HEK293 (cell line): ENCODE data around the gene KCNMA1.
A peak's percentile ranks its signal among the peaks of the same experiment; 100 is the strongest.

ENCODE experiments used
- CTCF ChIA-PET: fragments of 350-600 bp; formaldehyde crosslinking; extraction: SDS; loops from one replicate; lab custom pipeline; 2021; ENCODE audit warnings: antibody characterized with exemption; lab: Yijun Ruan, JAX
- POLR2A ChIA-PET: fragments of 300-600 bp; formaldehyde crosslinking; extraction: SDS; loops from one replicate; lab custom pipeline; 2020; ENCODE audit warnings: antibody characterized with exemption, inconsistent platforms; lab: Yijun Ruan, JAX
- H3K27ac ChIP-seq: fragments of 200-500 bp; sonication (Bioruptor generic); 2 replicates; pipeline ENCODE4 v1.5.1; 2014; ENCODE audit warnings: low read depth, low read length, control low read depth, inconsistent platforms; ENCODE audit errors: extremely low read depth
- H3K36me3 ChIP-seq, 2 experiments: fragments of 200-500 bp in 1 of 2; sonication (Bioruptor generic) in 1 of 2; 1 replicate in 1 of 2; 2 replicates in 1 of 2; pipeline ENCODE4 v1.5.1; 2014 to 2017; ENCODE audit warnings: inconsistent platforms in 2 of 2, low read length in 2 of 2; ENCODE audit not compliant: control insufficient read depth in 2 of 2, insufficient read depth in 1 of 2
- H3K4me1 ChIP-seq: fragments of 200-500 bp; sonication (Bioruptor generic); 2 replicates; pipeline ENCODE4 v1.5.1; 2014; ENCODE audit warnings: mild to moderate bottlenecking, low read length, inconsistent platforms; ENCODE audit not compliant: control insufficient read depth, insufficient read depth
- H3K4me3 ChIP-seq: 2 replicates; pipeline ENCODE4 v1.5.1; 2011; ENCODE audit warnings: low read depth, mild to moderate bottlenecking, control low read depth, low read length, moderate library complexity
- H3K9me3 ChIP-seq: fragments of 200-500 bp; sonication (Bioruptor generic); 2 replicates; pipeline ENCODE4 v1.5.1; 2014; ENCODE audit warnings: low read depth, low read length, inconsistent platforms; ENCODE audit not compliant: control insufficient read depth, insufficient read depth
- ZNF266 ChIP-seq: fragments of 450-650 bp; formaldehyde crosslinking; IDR thresholded peaks from 2 replicates; pipeline ENCODE4 v1.5.1; 2016; ENCODE audit warnings: missing biosample characterization, missing genetic modification characterization, low read depth
- ZNF426 ChIP-seq: fragments of 450-650 bp; formaldehyde crosslinking; IDR thresholded peaks from 2 replicates; pipeline ENCODE4 v1.5.1; 2017; ENCODE audit warnings: missing biosample characterization, missing genetic modification characterization, mild to moderate bottlenecking, inconsistent platforms, moderate library complexity
- ZNF514 ChIP-seq: fragments of 450-650 bp; formaldehyde crosslinking; IDR thresholded peaks from 2 replicates; pipeline ENCODE4 v1.5.1; 2016; ENCODE audit warnings: missing biosample characterization, missing genetic modification characterization
- ZNF530 ChIP-seq: fragments of 450-650 bp; formaldehyde crosslinking; IDR thresholded peaks from 2 replicates; pipeline ENCODE4 v1.5.1; 2016; ENCODE audit warnings: low read depth, missing biosample characterization, missing genetic modification characterization
- ZNF548 ChIP-seq: fragments of 450-650 bp; formaldehyde crosslinking; IDR thresholded peaks from 2 replicates; pipeline ENCODE4 v1.5.1; 2016; ENCODE audit warnings: missing biosample characterization, missing genetic modification characterization
- ZNF571 ChIP-seq: fragments of 450-650 bp; formaldehyde crosslinking; IDR thresholded peaks from 2 replicates; pipeline ENCODE4 v1.5.0; 2017; ENCODE audit warnings: missing biosample characterization, missing genetic modification characterization
- ZNF596 ChIP-seq: fragments of 450-650 bp; IDR thresholded peaks from 2 replicates; pipeline ENCODE4 v1.5.0; 2018; ENCODE audit warnings: missing biosample characterization, mild to moderate bottlenecking, missing genetic modification characterization, moderate library complexity
- ZNF629 ChIP-seq: fragments of 450-650 bp; formaldehyde crosslinking; IDR thresholded peaks from 2 replicates; pipeline ENCODE4 v1.5.1; 2017; ENCODE audit warnings: missing biosample characterization, missing genetic modification characterization
- ZNF664 ChIP-seq: fragments of 450-650 bp; formaldehyde crosslinking; IDR thresholded peaks from 2 replicates; pipeline ENCODE4 v1.5.1; 2016; ENCODE audit warnings: missing biosample characterization, missing genetic modification characterization
- ZXDB ChIP-seq: fragments of 450-650 bp; formaldehyde crosslinking; IDR thresholded peaks from 2 replicates; pipeline ENCODE4 v1.5.1; 2016; ENCODE audit warnings: missing biosample characterization, missing genetic modification characterization
- TF ChIP-seq, protein P1 (sequence below): IDR thresholded peaks from 2 replicates; pipeline ENCODE4 v1.6.1; 2011; ENCODE audit warnings: mild to moderate bottlenecking, low read depth, low read length, borderline replicate concordance
- TF ChIP-seq, protein P2 (sequence below): fragments of 450-650 bp; formaldehyde crosslinking; IDR thresholded peaks from 2 replicates; pipeline ENCODE4 v1.5.0; 2017; ENCODE audit warnings: missing biosample characterization, missing genetic modification characterization, borderline replicate concordance
- TF ChIP-seq, protein P3 (sequence below): fragments of 450-650 bp; formaldehyde crosslinking; IDR thresholded peaks from 2 replicates; pipeline ENCODE4 v1.5.1; 2017; ENCODE audit warnings: missing biosample characterization, mild to moderate bottlenecking, missing genetic modification characterization, moderate library complexity
- TF ChIP-seq, protein P4 (sequence below): fragments of 450-650 bp; formaldehyde crosslinking; IDR thresholded peaks from 2 replicates; pipeline ENCODE4 v1.5.1; 2016; ENCODE audit warnings: missing biosample characterization, missing genetic modification characterization

Gene KCNMA1

DNA sequence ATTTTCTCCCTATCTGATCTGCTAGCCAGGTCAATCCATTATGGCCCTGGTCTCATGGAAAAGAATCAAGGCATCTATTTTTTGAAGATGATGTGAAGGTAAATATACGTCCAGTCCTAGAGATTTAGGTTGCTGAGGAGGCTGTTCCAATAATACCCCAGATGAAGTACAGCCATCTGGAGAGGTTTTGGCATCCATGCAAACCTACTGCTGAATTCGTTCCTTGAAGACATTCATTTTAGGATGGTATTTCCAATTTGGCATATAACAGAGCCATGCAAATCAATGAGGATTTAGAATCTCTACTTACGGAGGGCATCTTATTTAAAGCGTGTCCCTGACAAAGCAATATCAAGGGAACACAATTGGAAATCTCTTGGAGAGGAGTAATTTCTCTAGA, 465.5 kb downstream of the KCNMA1 start:
- CTCF ChIA-PET, result interaction anchor here (0.6 to 21.6 kb wide), 8 partner anchors 8 to 784 kb away, joined by 3 to 512 read pairs (median 6); partner anchors contain the start of gene KCNMA1
- no peaks in the 10 kb centered on the region for H3K36me3 ChIP-seq

DNA sequence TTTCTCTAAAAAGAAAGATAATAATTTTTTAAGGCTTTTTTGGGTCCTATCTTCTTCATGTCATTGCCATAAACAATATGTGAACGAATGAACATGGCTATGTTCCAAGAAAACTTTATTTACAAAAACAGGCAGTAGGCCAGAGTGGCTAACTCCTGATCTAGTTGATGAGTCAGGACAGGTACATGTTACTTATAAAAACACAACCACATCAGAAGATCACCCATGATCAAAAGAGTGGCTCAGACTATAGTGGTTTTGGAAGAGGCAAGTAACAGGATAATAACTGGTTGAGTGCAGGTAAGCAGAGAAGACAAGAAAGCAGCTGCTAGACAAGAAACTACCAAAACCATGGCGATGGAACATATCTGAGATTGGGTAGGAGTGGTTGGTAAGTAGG, 468.7 kb downstream of the KCNMA1 start:
- Histone ChIP-seq H3K4me1 (no peaks in the 10 kb centered on the region), H3K27ac (no peak overlapping the region), H3K36me3 (no peaks in the 10 kb centered on the region), H3K9me3 (no peaks in the 10 kb centered on the region), H3K4me3 (no peak overlapping the region)
- ChIA-PET POLR2A (no interaction called here), CTCF (interaction anchor here (0.6 to 21.6 kb wide), 8 partner anchors 79 to 588 kb away, joined by 3 to 512 read pairs (median 4); partner anchors contain the start of gene KCNMA1)
- no peak for TF ChIP-seq ZXDB
- no peak for TF ChIP-seq ZNF571 (tag by site-specific recombination)
- no peak for TF ChIP-seq ZNF629 (tag by site-specific recombination)
- TF ChIP-seq, protein P1, sequence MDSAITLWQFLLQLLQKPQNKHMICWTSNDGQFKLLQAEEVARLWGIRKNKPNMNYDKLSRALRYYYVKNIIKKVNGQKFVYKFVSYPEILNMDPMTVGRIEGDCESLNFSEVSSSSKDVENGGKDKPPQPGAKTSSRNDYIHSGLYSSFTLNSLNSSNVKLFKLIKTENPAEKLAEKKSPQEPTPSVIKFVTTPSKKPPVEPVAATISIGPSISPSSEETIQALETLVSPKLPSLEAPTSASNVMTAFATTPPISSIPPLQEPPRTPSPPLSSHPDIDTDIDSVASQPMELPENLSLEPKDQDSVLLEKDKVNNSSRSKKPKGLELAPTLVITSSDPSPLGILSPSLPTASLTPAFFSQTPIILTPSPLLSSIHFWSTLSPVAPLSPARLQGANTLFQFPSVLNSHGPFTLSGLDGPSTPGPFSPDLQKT, result no peak

More for the DNA sequence above, 465.5 kb downstream of the KCNMA1 start:
- Histone ChIP-seq H3K4me3 (no peak overlapping the region), H3K4me1 (no peaks in the 10 kb centered on the region), H3K9me3 (no peaks in the 10 kb centered on the region), H3K27ac (no peak overlapping the region)
- POLR2A ChIA-PET, result interaction anchor here (0.5 kb wide), 1 partner anchor 471 kb away, joined by 4 read pairs; no protein-coding TSS in a partner anchor
- no peak for TF ChIP-seq ZNF548 (tag by site-specific recombination)
- TF ChIP-seq, protein P2, sequence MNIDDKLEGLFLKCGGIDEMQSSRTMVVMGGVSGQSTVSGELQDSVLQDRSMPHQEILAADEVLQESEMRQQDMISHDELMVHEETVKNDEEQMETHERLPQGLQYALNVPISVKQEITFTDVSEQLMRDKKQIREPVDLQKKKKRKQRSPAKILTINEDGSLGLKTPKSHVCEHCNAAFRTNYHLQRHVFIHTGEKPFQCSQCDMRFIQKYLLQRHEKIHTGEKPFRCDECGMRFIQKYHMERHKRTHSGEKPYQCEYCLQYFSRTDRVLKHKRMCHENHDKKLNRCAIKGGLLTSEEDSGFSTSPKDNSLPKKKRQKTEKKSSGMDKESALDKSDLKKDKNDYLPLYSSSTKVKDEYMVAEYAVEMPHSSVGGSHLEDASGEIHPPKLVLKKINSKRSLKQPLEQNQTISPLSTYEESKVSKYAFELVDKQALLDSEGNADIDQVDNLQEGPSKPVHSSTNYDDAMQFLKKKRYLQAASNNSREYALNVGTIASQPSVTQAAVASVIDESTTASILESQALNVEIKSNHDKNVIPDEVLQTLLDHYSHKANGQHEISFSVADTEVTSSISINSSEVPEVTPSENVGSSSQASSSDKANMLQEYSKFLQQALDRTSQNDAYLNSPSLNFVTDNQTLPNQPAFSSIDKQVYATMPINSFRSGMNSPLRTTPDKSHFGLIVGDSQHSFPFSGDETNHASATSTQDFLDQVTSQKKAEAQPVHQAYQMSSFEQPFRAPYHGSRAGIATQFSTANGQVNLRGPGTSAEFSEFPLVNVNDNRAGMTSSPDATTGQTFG, result no peak
- TF ChIP-seq ZNF530 (tag by site-specific recombination), result no peak
- no peak for TF ChIP-seq ZNF426
- TF ChIP-seq, protein P3, sequence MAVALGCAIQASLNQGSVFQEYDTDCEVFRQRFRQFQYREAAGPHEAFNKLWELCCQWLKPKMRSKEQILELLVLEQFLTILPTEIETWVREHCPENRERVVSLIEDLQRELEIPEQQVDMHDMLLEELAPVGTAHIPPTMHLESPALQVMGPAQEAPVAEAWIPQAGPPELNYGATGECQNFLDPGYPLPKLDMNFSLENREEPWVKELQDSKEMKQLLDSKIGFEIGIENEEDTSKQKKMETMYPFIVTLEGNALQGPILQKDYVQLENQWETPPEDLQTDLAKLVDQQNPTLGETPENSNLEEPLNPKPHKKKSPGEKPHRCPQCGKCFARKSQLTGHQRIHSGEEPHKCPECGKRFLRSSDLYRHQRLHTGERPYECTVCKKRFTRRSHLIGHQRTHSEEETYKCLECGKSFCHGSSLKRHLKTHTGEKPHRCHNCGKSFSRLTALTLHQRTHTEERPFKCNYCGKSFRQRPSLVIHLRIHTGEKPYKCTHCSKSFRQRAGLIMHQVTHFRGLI (tag by site-specific recombination), result no peak
- TF ChIP-seq ZNF514 (tag by site-specific recombination), result no peak
- no peak for TF ChIP-seq ZNF266 (tag by site-specific recombination)
- TF ChIP-seq, all 188 proteins: peak for 0

DNA sequence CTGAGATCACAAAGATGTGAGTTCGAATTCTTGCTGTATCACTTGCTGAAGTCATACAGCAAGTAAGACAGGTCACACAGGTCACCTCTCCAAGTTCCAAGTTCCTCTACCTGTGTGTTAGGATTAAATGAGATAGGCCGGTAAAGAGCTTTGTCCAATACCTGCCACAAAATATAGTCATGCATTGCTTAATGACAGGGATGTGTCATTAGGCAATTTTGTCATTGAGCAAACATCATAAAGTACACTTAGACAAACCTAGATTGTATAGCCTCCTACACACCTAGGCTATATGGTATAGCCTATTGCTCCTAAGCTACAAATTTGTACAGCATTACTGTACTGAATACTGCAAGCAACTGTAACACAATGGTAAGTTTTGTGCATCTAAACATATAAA, 469.4 kb downstream of the KCNMA1 start:
- ChIA-PET POLR2A (no interaction called here), CTCF (interaction anchor here (0.8 to 21.6 kb wide), 6 partner anchors 11 to 589 kb away, joined by 3 to 512 read pairs (median 6); partner anchors contain the start of gene KCNMA1)
- no peaks in the 10 kb centered on the region for H3K9me3 ChIP-seq
- no peak overlapping the region for H3K27ac ChIP-seq
- no peak overlapping the region for H3K4me3 ChIP-seq
- TF ChIP-seq ZNF596 (tag by site-specific recombination) (no peak), ZNF664 (tag by site-specific recombination) (0 out of 2 replicates have a peak, but pooled peaks have one; percentile 41)
- TF ChIP-seq, protein P4, sequence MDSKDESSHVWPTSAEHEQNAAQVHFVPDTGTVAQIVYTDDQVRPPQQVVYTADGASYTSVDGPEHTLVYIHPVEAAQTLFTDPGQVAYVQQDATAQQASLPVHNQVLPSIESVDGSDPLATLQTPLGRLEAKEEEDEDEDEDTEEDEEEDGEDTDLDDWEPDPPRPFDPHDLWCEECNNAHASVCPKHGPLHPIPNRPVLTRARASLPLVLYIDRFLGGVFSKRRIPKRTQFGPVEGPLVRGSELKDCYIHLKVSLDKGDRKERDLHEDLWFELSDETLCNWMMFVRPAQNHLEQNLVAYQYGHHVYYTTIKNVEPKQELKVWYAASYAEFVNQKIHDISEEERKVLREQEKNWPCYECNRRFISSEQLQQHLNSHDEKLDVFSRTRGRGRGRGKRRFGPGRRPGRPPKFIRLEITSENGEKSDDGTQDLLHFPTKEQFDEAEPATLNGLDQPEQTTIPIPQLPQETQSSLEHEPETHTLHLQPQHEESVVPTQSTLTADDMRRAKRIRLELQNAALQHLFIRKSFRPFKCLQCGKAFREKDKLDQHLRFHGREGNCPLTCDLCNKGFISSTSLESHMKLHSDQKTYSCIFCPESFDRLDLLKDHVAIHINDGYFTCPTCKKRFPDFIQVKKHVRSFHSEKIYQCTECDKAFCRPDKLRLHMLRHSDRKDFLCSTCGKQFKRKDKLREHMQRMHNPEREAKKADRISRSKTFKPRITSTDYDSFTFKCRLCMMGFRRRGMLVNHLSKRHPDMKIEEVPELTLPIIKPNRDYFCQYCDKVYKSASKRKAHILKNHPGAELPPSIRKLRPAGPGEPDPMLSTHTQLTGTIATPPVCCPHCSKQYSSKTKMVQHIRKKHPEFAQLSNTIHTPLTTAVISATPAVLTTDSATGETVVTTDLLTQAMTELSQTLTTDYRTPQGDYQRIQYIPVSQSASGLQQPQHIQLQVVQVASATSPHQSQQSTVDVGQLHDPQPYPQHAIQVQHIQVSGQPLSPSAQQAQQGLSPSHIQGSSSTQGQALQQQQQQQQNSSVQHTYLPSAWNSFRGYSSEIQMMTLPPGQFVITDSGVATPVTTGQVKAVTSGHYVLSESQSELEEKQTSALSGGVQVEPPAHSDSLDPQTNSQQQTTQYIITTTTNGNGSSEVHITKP (tag by site-specific recombination), result peak; percentile 37; the same call in 1 of the 2 replicates
- H3K4me1 ChIP-seq, result no peaks in the 10 kb centered on the region
- H3K36me3 ChIP-seq, result no peaks in the 10 kb centered on the region
